Muscle of arm (tissue), 14 donors: ENCODE results near the gene CASP4. TPM values are rescaled to one million over a fixed set of nuclear protein-coding genes. Genes with fewer than 3 reads are reported as not detected.
"Not testable (repeated sequence)": the region's sequence is repeated elsewhere in the genome, so short reads cannot be mapped to it uniquely, and the experiment has no call there.

Experiments used
- DNase-seq: peaks from one replicate; pipeline ENCODE4 v3.0.0-alpha.2; 2013
- long read RNA-seq, 11 donors: transcript quantifications; one replicate each; lab custom pipeline, GENCODE V29; 2026
- polyA plus RNA-seq, 12 donors: library from polyadenylated mRNA; unstranded; fragments of 120-200 nt; gene quantifications; one replicate each; pipeline ENCODE4 v1.2.1, GENCODE V29; 2013; ENCODE audit not compliant: insufficient read length in 12 of 12

CASP4 gene
- polyA plus RNA-seq = 10 to 100 TPM in 11 of 12 donors, not detected in 1; 21.7 to 78.6 (median 29.1) TPM
- long read RNA-seq, donor 1, transcript CASP4-203 (9 exons, 2,158 nt) = major isoform, 5 of 8 reads
- long read RNA-seq, donor 1, partial matches to known transcripts = 0 of 8 reads
- long read RNA-seq, donor 1, other reads (novel, unspliced or antisense) = 0 of 8 reads
- long read RNA-seq, donor 2, partial matches to known transcripts = 0 of 7 reads
- long read RNA-seq, donor 2, other reads (novel, unspliced or antisense) = 0 of 7 reads
- long read RNA-seq, donor 3, partial matches to known transcripts = 0 of 5 reads
- long read RNA-seq, donor 3, other reads (novel, unspliced or antisense) = 0 of 5 reads
- long read RNA-seq, donor 4, partial matches to known transcripts = 0 of 1 reads
- long read RNA-seq, donor 4, other reads (novel, unspliced or antisense) = 0 of 1 reads
- long read RNA-seq, donor 5 = 0 reads
- long read RNA-seq, donor 6, partial matches to known transcripts = 0 of 4 reads
- long read RNA-seq, donor 6, other reads (novel, unspliced or antisense) = 0 of 4 reads
- long read RNA-seq, donor 7 = 0 reads
- long read RNA-seq, donor 8, transcript CASP4-203 (9 exons, 2,158 nt) = major isoform, 7 of 8 reads
- long read RNA-seq, donor 8, partial matches to known transcripts = 0 of 8 reads
- long read RNA-seq, donor 8, other reads (novel, unspliced or antisense) = 0 of 8 reads
- long read RNA-seq, donor 9, transcript CASP4-203 (9 exons, 2,158 nt) = major isoform, 7 of 12 reads
- long read RNA-seq, donor 9, partial matches to known transcripts = 0 of 12 reads
- long read RNA-seq, donor 9, other reads (novel, unspliced or antisense) = 0 of 12 reads
- long read RNA-seq, donor 10, partial matches to known transcripts = 0 of 2 reads
- long read RNA-seq, donor 10, other reads (novel, unspliced or antisense) = 0 of 2 reads
- long read RNA-seq, donor 11, transcript CASP4-203 (9 exons, 2,158 nt) = major isoform, 5 of 11 reads
- long read RNA-seq, donor 11, partial matches to known transcripts = 0 of 11 reads
- long read RNA-seq, donor 11, other reads (novel, unspliced or antisense) = 0 of 11 reads

- DNase-seq = peak; percentile 77
Observed at GRCh38 chr11:104968355-104968855, at the start of gene CASP4. Gene CASP4 (minus strand): TSS chr11:104968574. CDS start chr11:104968525, 49 bp downstream.

- DNase-seq = no peak
Observed at GRCh38 chr11:105007463-105007862, 39.1 kb upstream of the CASP4 start.

GRCh38 chr11:105005451-105005845 lies 37.1 kb upstream of the CASP4 start:
- DNase-seq = no peak

- peak; percentile 17 for DNase-seq
Observed at GRCh38 chr11:105004021-105004420, 35.6 kb upstream of the CASP4 start.

GRCh38 chr11:105003151-105003550 lies 34.8 kb upstream of the CASP4 start:
- no peak for DNase-seq

GRCh38 chr11:105000797-105001196 lies 32.4 kb upstream of the CASP4 start:
- DNase-seq = no peak

GRCh38 chr11:105000167-105000566 lies 31.8 kb upstream of the CASP4 start:
- DNase-seq = no peak

GRCh38 chr11:104999721-105000120 lies 31.3 kb upstream of the CASP4 start:
- no peak for DNase-seq

- DNase-seq = no peak
Observed at GRCh38 chr11:104997288-104997687, 28.9 kb upstream of the CASP4 start.

- no peak for DNase-seq
Observed at GRCh38 chr11:104995001-104995408, 26.6 kb upstream of the CASP4 start.

- DNase-seq = no peak
Observed at GRCh38 chr11:104992781-104993180, 24.4 kb upstream of the CASP4 start.

GRCh38 chr11:104991994-104992393 lies 23.6 kb upstream of the CASP4 start:
- no peak for DNase-seq

GRCh38 chr11:104984808-104985207 lies 16.4 kb upstream of the CASP4 start:
- DNase-seq = no peak

GRCh38 chr11:104979839-104980238 lies 11.5 kb upstream of the CASP4 start:
- no peak for DNase-seq

GRCh38 chr11:104973616-104974015 lies 5.2 kb upstream of the CASP4 start:
- no peak for DNase-seq

- DNase-seq = not testable (repeated sequence)
Observed at GRCh38 chr11:104972924-104973323, 4.5 kb upstream of the CASP4 start.

GRCh38 chr11:104970756-104971155 lies 2.4 kb upstream of the CASP4 start:
- DNase-seq = no peak

- DNase-seq = peak; percentile 65
Observed at GRCh38 chr11:104968856-104969776, 742 bp upstream of the CASP4 start.

- peak; percentile 33 for DNase-seq
Observed at GRCh38 chr11:104967534-104968354, 630 bp downstream of the CASP4 start.

- no peak for DNase-seq
Observed at GRCh38 chr11:104965735-104966134, 2.6 kb downstream of the CASP4 start.
